Measurements from ENCODE around the gene TTC12. TPM values are rescaled to one million over a fixed set of nuclear protein-coding genes. Genes with fewer than 3 reads are reported as not detected.

Gene TTC12
- total RNA-seq, 1 experiment from 2014 or later = 3.2 TPM

- no peak for DNase-seq (ENCODE audit: low read depth in 1 of 2, low spot score in 2 of 2)
- no peaks in the 10 kb centered on the region for H3K4me1 ChIP-seq (replicated peaks)
- no peak overlapping the region for H3K4me3 ChIP-seq
- no peaks in the 10 kb centered on the region for H3K36me3 ChIP-seq
- H3K27ac ChIP-seq = no peak overlapping the region
- H3K9me3 ChIP-seq (replicated peaks) = no peaks in the 10 kb centered on the region
- no peaks in the 10 kb centered on the region for H3K27me3 ChIP-seq (replicated peaks)
These were observed 7.8 kb downstream of the TTC12 start for GRCh38 chr11:113322158-113322557.

- Histone ChIP-seq H3K36me3 (no peaks in the 10 kb centered on the region), H3K4me3 (no peak overlapping the region), H3K9me3 (replicated peaks) (no peaks in the 10 kb centered on the region), H3K27ac (no peak overlapping the region), H3K27me3 (replicated peaks) (no peaks in the 10 kb centered on the region), H3K4me1 (replicated peaks) (no peaks in the 10 kb centered on the region)
- DNase-seq (ENCODE audit: low read depth in 1 of 2, low spot score in 2 of 2) = no peak
These were observed 9.9 kb downstream of the TTC12 start for GRCh38 chr11:113324250-113324649.

- Histone ChIP-seq H3K4me3 (no peak overlapping the region), H3K27ac (no peak overlapping the region), H3K4me1 (replicated peaks) (no peaks in the 10 kb centered on the region), H3K36me3 (no peaks in the 10 kb centered on the region), H3K27me3 (replicated peaks) (no peaks in the 10 kb centered on the region), H3K9me3 (replicated peaks) (no peaks in the 10 kb centered on the region)
- DNase-seq (ENCODE audit: low read depth in 1 of 2, low spot score in 2 of 2) = no peak
These were observed 15.3 kb downstream of the TTC12 start for GRCh38 chr11:113329725-113330124.

DNA sequence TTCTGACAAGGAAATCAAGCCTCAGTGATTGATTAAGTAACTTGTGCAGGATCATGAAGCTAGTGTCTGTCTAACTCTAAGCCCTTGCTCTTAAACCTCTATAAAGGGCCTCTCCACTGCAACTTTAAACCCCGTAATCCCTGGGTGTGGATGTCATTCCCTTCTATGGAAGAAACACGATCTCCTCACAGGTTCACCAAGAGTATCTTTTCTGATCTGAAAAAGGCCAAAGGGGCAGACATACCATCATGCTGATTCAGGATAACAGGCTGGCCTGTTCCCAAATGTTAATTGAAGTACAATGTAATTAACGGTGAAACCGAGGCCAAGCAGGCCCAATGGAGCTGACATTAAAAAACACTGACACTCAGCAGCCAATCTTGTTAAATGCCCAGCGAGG lies 17.1 kb downstream of the TTC12 start:
- H3K27ac ChIP-seq = no peak overlapping the region
- no peak overlapping the region for H3K4me3 ChIP-seq
- no peaks in the 10 kb centered on the region for H3K27me3 ChIP-seq (replicated peaks)
- no peaks in the 10 kb centered on the region for H3K9me3 ChIP-seq (replicated peaks)
- no peaks in the 10 kb centered on the region for H3K4me1 ChIP-seq (replicated peaks)
- H3K36me3 ChIP-seq = no peaks in the 10 kb centered on the region
- no peak for DNase-seq (ENCODE audit: low read depth in 1 of 2, low spot score in 2 of 2)

DNA sequence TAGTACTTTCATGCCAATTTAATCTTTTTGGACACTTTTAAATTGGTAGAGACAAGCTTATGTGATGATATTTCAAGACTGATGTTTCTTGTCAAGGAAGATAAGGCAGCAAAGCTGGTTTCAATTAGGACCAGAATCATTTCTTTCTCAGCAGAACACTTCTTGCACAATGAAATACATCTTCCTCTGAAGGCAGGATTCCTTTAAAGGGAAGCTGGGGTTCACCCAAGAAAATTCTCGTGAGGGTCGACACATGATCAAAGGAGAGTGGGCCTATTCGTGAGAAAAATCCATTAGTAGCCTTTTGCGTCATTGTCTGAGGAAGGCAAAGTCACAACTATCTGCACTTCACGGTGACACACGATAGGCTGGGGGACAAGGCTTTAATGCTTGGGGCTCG lies 17.6 kb downstream of the TTC12 start:
- H3K9me3 ChIP-seq (replicated peaks) = no peaks in the 10 kb centered on the region
- H3K27me3 ChIP-seq (replicated peaks) = no peaks in the 10 kb centered on the region
- no peak overlapping the region for H3K27ac ChIP-seq
- H3K4me3 ChIP-seq = no peak overlapping the region
- H3K4me1 ChIP-seq (replicated peaks) = no peaks in the 10 kb centered on the region
- DNase-seq (ENCODE audit: low read depth in 1 of 2, low spot score in 2 of 2) = no peak
- no peaks in the 10 kb centered on the region for H3K36me3 ChIP-seq

DNA sequence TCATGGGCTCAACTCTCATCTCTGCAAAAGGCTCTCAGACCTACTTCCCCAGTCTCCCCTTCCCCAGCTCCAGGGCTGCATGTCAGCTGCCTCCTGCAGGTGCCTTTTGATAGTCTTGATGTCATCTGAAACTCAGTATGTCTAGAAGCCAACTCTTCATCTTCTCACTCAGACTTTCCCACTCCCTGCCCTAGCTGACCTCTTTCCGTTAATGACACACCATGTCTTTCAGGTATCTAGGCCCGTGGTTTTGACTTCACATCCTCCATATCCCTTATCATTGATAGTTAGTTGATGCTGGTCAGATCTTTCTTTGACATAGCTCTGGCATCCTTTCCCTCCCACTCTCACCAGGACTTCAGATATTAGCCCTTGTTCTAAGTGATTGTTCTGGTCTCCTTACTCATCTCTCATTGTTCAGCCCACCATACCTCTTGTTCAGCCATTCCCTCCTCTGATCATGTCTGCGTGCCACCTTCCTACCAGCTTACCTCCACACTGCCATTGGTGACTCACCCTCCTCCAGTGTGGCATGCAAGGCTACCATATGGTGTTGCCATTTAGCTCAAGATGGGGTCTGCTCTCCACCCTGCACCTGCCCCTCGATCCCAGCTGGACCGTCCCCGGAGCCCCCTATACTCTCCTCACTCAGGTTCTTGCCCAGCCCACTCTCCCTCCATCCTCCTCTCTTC lies 18.4 kb downstream of the TTC12 start:
- H3K27ac ChIP-seq = no peak overlapping the region
- no peaks in the 10 kb centered on the region for H3K9me3 ChIP-seq (replicated peaks)
- H3K36me3 ChIP-seq = no peaks in the 10 kb centered on the region
- no peak for DNase-seq (ENCODE audit: low read depth in 1 of 2, low spot score in 2 of 2)
- H3K27me3 ChIP-seq (replicated peaks) = no peaks in the 10 kb centered on the region
- H3K4me1 ChIP-seq (replicated peaks) = no peaks in the 10 kb centered on the region
- no peak overlapping the region for H3K4me3 ChIP-seq

GRCh38 chr11:113334183-113334582 lies 19.8 kb downstream of the TTC12 start:
- DNase-seq (ENCODE audit: low read depth in 1 of 2, low spot score in 2 of 2) = no peak
- no peak overlapping the region for H3K27ac ChIP-seq
- no peaks in the 10 kb centered on the region for H3K36me3 ChIP-seq
- no peak overlapping the region for H3K4me3 ChIP-seq
- no peaks in the 10 kb centered on the region for H3K4me1 ChIP-seq (replicated peaks)
- no peaks in the 10 kb centered on the region for H3K27me3 ChIP-seq (replicated peaks)
- no peaks in the 10 kb centered on the region for H3K9me3 ChIP-seq (replicated peaks)

GRCh38 chr11:113338730-113339129 lies 24.3 kb downstream of the TTC12 start:
- DNase-seq (ENCODE audit: low read depth in 1 of 2, low spot score in 2 of 2) = no peak
- Histone ChIP-seq H3K36me3 (no peaks in the 10 kb centered on the region), H3K4me3 (no peak overlapping the region), H3K27me3 (replicated peaks) (no peaks in the 10 kb centered on the region), H3K27ac (no peak overlapping the region), H3K4me1 (replicated peaks) (no peaks in the 10 kb centered on the region), H3K9me3 (replicated peaks) (no peaks in the 10 kb centered on the region)

- Histone ChIP-seq H3K27me3 (replicated peaks) (no peaks in the 10 kb centered on the region), H3K9me3 (replicated peaks) (no peaks in the 10 kb centered on the region), H3K4me3 (no peak overlapping the region), H3K36me3 (no peaks in the 10 kb centered on the region), H3K27ac (no peak overlapping the region), H3K4me1 (replicated peaks) (no peaks in the 10 kb centered on the region)
- DNase-seq (ENCODE audit: low read depth in 1 of 2, low spot score in 2 of 2) = no peak
These were observed 25.7 kb downstream of the TTC12 start for GRCh38 chr11:113339929-113340589.

- H3K36me3 ChIP-seq = no peaks in the 10 kb centered on the region
- H3K9me3 ChIP-seq (replicated peaks) = no peaks in the 10 kb centered on the region
- H3K4me3 ChIP-seq = no peak overlapping the region
- no peak overlapping the region for H3K27ac ChIP-seq
- no peaks in the 10 kb centered on the region; the same call in 1 of the 2 replicates for H3K4me1 ChIP-seq (replicated peaks)
- DNase-seq (ENCODE audit: low read depth in 1 of 2, low spot score in 2 of 2) = no peak
- H3K27me3 ChIP-seq (replicated peaks) = no peaks in the 10 kb centered on the region
These were observed 27.2 kb downstream of the TTC12 start for GRCh38 chr11:113341388-113342165.

GRCh38 chr11:113345978-113346377 lies 31.6 kb downstream of the TTC12 start:
- Histone ChIP-seq H3K9me3 (replicated peaks) (no peaks in the 10 kb centered on the region), H3K36me3 (no peaks in the 10 kb centered on the region), H3K4me1 (replicated peaks) (no peaks in the 10 kb centered on the region; the same call in 1 of the 2 replicates), H3K27ac (no peak overlapping the region), H3K4me3 (no peak overlapping the region), H3K27me3 (replicated peaks) (no peaks in the 10 kb centered on the region)
- DNase-seq (ENCODE audit: low read depth in 1 of 2, low spot score in 2 of 2) = peak in 1 of 2 experiments; percentile 9

- no peaks in the 10 kb centered on the region for H3K9me3 ChIP-seq (replicated peaks)
- no peaks in the 10 kb centered on the region for H3K27me3 ChIP-seq (replicated peaks)
- H3K4me3 ChIP-seq = no peak overlapping the region
- no peak overlapping the region for H3K27ac ChIP-seq
- no peaks in the 10 kb centered on the region; the same call in 1 of the 2 replicates for H3K4me1 ChIP-seq (replicated peaks)
- no peak for DNase-seq (ENCODE audit: low read depth in 1 of 2, low spot score in 2 of 2)
- H3K36me3 ChIP-seq = no peaks in the 10 kb centered on the region
These were observed 35.1 kb downstream of the TTC12 start for GRCh38 chr11:113349528-113349927.

DNA sequence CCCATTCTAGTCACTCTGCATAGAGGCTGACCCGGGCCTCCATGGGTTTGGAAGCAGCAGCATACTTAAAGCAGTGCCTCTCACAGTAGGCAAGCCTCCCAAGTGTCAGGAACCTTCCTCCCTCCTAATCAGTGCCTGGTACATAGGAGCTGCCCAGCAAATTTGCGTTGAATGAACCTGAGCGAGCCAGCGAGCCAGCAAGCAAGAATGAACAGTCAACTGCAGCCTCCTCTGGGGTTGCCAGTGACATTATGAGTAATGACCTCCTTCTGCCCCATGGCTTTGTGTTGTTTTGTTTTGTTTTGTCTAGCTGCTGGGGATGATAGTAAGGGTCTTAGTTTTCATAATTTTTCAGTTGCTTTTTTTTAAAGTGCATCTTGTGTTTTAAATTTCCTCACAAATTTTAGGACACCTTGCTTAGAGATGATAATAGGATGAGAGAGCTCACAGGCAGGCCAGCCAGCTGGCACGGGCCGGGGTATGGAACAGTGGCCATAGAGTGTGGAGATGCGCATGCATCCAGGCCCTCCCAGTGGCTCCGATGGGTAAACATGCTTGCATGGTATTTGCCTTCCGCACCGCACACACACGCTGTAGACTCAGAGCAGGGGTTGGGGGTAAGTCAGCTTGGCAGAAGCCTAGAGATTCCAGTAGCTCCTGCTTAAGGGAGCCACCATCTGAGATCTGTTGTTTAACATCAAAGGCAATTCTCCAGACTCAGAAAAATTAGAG lies 36.1 kb downstream of the TTC12 start:
- no peak for DNase-seq (ENCODE audit: low read depth in 1 of 2, low spot score in 2 of 2)
- no peaks in the 10 kb centered on the region for H3K27me3 ChIP-seq (replicated peaks)
- no peaks in the 10 kb centered on the region for H3K36me3 ChIP-seq
- no peak overlapping the region for H3K4me3 ChIP-seq
- H3K27ac ChIP-seq = no peak overlapping the region
- no peaks in the 10 kb centered on the region; the same call in 1 of the 2 replicates for H3K4me1 ChIP-seq (replicated peaks)
- no peaks in the 10 kb centered on the region for H3K9me3 ChIP-seq (replicated peaks)

Data from SJSA1 (cell line).